Keratinocyte (primary cell): Measurements from ENCODE around the gene CDH12. TPM values are rescaled to one million over a fixed set of nuclear protein-coding genes. Genes with fewer than 3 reads are reported as not detected.

Experiments used
- DNase-seq: peaks from one replicate; pipeline ENCODE4 v3.0.0-alpha.2; 2011; ENCODE audit warnings: low read depth, missing footprints, low spot score
- FAIRE-seq: peaks from 2 replicates; lab custom pipeline; 2011; peaks lifted over from hg19 to GRCh38; lab: Jason Lieb, UNC
- H2AFZ ChIP-seq: 2 replicates; pipeline ENCODE4 v1.6.0; 2012; ENCODE audit warnings: low read length, control low read depth, inconsistent platforms; ENCODE audit not compliant: control insufficient read depth
- H3K27ac ChIP-seq: 2 replicates; pipeline ENCODE4 v1.5.1; 2011; ENCODE audit warnings: low read length; ENCODE audit not compliant: control insufficient read depth, insufficient read depth
- H3K27me3 ChIP-seq: 3 replicates; pipeline ENCODE4 v1.6.0; 2011; ENCODE audit warnings: low read length; ENCODE audit not compliant: control insufficient read depth, insufficient read depth; ENCODE audit errors: extremely low read depth
- H3K36me3 ChIP-seq, 2 experiments: 2 replicates in 1 of 2; 3 replicates in 1 of 2; pipeline ENCODE4 v1.5.1; 2011; ENCODE audit warnings: low read length in 2 of 2, mild to moderate bottlenecking in 1 of 2; ENCODE audit not compliant: control insufficient read depth in 2 of 2, insufficient read depth in 2 of 2; ENCODE audit errors: extremely low read depth in 1 of 2
- H3K4me1 ChIP-seq: 3 replicates; pipeline ENCODE4 v1.5.1; 2011; ENCODE audit warnings: low read length; ENCODE audit not compliant: control insufficient read depth, insufficient read depth; ENCODE audit errors: extremely low read depth
- H3K4me2 ChIP-seq: 3 replicates; pipeline ENCODE4 v1.6.0; 2011; ENCODE audit warnings: low read depth, low read length; ENCODE audit not compliant: control insufficient read depth, insufficient read depth; ENCODE audit errors: extremely low read depth
- H3K4me3 ChIP-seq, 3 experiments: fragments of 200-600 bp in 1 of 3; sonication (generic) in 1 of 3; 2 replicates in 2 of 3; 3 replicates in 1 of 3; pipeline ENCODE4 v1.5.1; 2011 to 2016; ENCODE audit warnings: low read length in 3 of 3, mild to moderate bottlenecking in 3 of 3, control low read depth in 2 of 3, inconsistent platforms in 1 of 3, low read depth in 1 of 3, mixed read lengths in 1 of 3, mixed run types in 1 of 3, moderate library complexity in 1 of 3; ENCODE audit not compliant: control insufficient read depth in 2 of 3, insufficient read depth in 2 of 3; ENCODE audit errors: extremely low read depth in 1 of 3
- H3K79me2 ChIP-seq: 2 replicates; pipeline ENCODE4 v1.6.0; 2012; ENCODE audit warnings: low read length; ENCODE audit not compliant: control insufficient read depth, insufficient read depth
- H3K9ac ChIP-seq: 3 replicates; pipeline ENCODE4 v1.6.0; 2011; ENCODE audit warnings: low read length; ENCODE audit not compliant: control insufficient read depth, insufficient read depth; ENCODE audit errors: extremely low read depth
- H3K9me1 ChIP-seq: 3 replicates; pipeline ENCODE4 v1.6.0; 2011; ENCODE audit warnings: low read length; ENCODE audit not compliant: control insufficient read depth, insufficient read depth; ENCODE audit errors: extremely low read depth
- H3K9me3 ChIP-seq: 2 replicates; pipeline ENCODE4 v1.5.1; 2012; ENCODE audit warnings: low read depth, low read length; ENCODE audit not compliant: control insufficient read depth
- H4K20me1 ChIP-seq: 3 replicates; pipeline ENCODE4 v1.6.0; 2011; ENCODE audit warnings: low read length; ENCODE audit not compliant: control insufficient read depth, insufficient read depth; ENCODE audit errors: extremely low read depth
- CTCF ChIP-seq, 3 experiments: IDR thresholded peaks in 1 of 3; conservative IDR thresholded peaks in 1 of 3; optimal IDR thresholded peaks in 1 of 3; 2 replicates in 2 of 3; 3 replicates in 1 of 3; pipeline versions ENCODE3 to v1.5.1; 2011; ENCODE audit warnings: low read length in 3 of 3, mild to moderate bottlenecking in 3 of 3, moderate library complexity in 2 of 3, control low read depth in 1 of 3, inconsistent platforms in 1 of 3; ENCODE audit not compliant: insufficient read depth in 2 of 3; ENCODE audit errors: extremely low read depth in 1 of 3
- EZH2 ChIP-seq: IDR thresholded peaks from one replicate; pipeline ENCODE4 v1.6.1; 2012; ENCODE audit warnings: inconsistent platforms, mild to moderate bottlenecking, low read length, moderate library complexity
- dilution Hi-C: fragments of 300-500 bp; cut with MboI; formaldehyde crosslinking; loops from one replicate; pipeline ENCODE4 v1.7.0; 2020; ENCODE audit warnings: low sequenced_read_pairs; ENCODE audit not compliant: extremely low pct_ligation_motif_present
- polyA plus RNA-seq, 5 experiments: library from polyadenylated mRNA; depleted of rRNA in 3 of 5; stranded (reverse) in 3 of 5; stranded (forward) in 1 of 5; unstranded in 1 of 5; fragments of >200 nt; gene quantifications; 1 replicate in 1 of 5; 2 replicates in 3 of 5; 3 replicates in 1 of 5; pipeline versions ENCODE4 v1.2.1 to v1.2.3, GENCODE V29; 2011 to 2012; ENCODE audit warnings: missing spikeins in 2 of 5, low read depth in 1 of 5, low replicate concordance in 1 of 5

The CDH12 gene
- polyA plus RNA-seq, 1 donor (not counting 4 experiments of a cell fraction or from before 2014, with no cell fraction given), result not detected

DNA sequence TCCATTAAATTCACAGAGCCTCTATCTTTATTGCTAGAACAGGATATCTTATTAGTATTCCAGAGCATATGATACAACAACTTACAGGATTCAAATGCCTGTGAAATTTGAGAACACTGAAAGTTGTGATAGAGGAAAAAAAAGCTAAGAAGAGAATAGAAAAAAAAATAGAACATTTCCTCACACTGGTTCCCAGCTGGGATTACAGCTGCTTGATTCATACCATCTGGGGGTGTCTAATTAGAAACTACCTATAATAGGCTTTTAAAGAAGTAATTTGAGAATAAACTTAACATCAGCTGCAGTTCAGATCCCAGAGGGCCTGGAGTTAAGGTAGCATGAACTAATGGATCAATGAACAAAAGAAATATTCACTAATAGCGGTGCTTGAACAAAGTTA is 922.0 kb downstream of the CDH12 start:
- H3K27ac ChIP-seq, result no peak overlapping the region
- no peak overlapping the region for H3K4me3 ChIP-seq
- no peaks in the 10 kb centered on the region for H3K79me2 ChIP-seq
- no peak for FAIRE-seq
- no peak for DNase-seq
- no peaks in the 10 kb centered on the region for H3K36me3 ChIP-seq
- no peak overlapping the region for H2AFZ ChIP-seq
- TF ChIP-seq EZH2, result no peak
- no peak for TF ChIP-seq CTCF (optimal IDR thresholded peaks at IDR 0.05 in 1 of 3, IDR thresholded peaks at IDR 0.05 in 1 of 3, conservative IDR thresholded peaks at IDR 0.05 in 1 of 3; ENCODE audit: extremely low read depth in 1 of 3, insufficient read depth in 2 of 3, low read length in 3 of 3)
- no peaks in the 10 kb centered on the region for H4K20me1 ChIP-seq
- no peak overlapping the region for H3K4me2 ChIP-seq
- dilution Hi-C loops, result no loop called here
- H3K9me3 ChIP-seq, result no peaks in the 10 kb centered on the region
- no peaks in the 10 kb centered on the region for H3K27me3 ChIP-seq
- H3K9ac ChIP-seq, result no peak overlapping the region
- no peaks in the 10 kb centered on the region for H3K4me1 ChIP-seq
- no peaks in the 10 kb centered on the region for H3K9me1 ChIP-seq

- no peak for FAIRE-seq
- no peak for DNase-seq
- TF ChIP-seq EZH2 (no peak), CTCF (optimal IDR thresholded peaks at IDR 0.05 in 1 of 3, IDR thresholded peaks at IDR 0.05 in 1 of 3, conservative IDR thresholded peaks at IDR 0.05 in 1 of 3; ENCODE audit: extremely low read depth in 1 of 3, insufficient read depth in 2 of 3, low read length in 3 of 3) (peak; percentile 52 to 60 (median 58))
- Histone ChIP-seq H3K36me3 (no peaks in the 10 kb centered on the region), H3K9me3 (no peaks in the 10 kb centered on the region), H3K4me1 (no peaks in the 10 kb centered on the region), H3K4me2 (no peak overlapping the region), H4K20me1 (no peaks in the 10 kb centered on the region), H3K79me2 (no peaks in the 10 kb centered on the region), H3K9ac (no peak overlapping the region), H3K4me3 (no peak overlapping the region), H3K9me1 (no peaks in the 10 kb centered on the region), H3K27me3 (no peaks in the 10 kb centered on the region), H2AFZ (no peak overlapping the region), H3K27ac (no peak overlapping the region)
- dilution Hi-C loops, result no loop called here
Measured at GRCh38 chr5:21919414-21920022, 933.6 kb downstream of the CDH12 start.
